GM23248 (cell line): Measurements from ENCODE around the gene ADAT3.
"Not testable (repeated sequence)": the region's sequence is repeated elsewhere in the genome, so short reads cannot be mapped to it uniquely, and the experiment has no call there.

Experiments used
- EZH2 ChIP-seq: fragments of 200-600 bp; sonication (generic); IDR thresholded peaks from 2 replicates; pipeline ENCODE4 v1.6.1; 2018; ENCODE audit warnings: antibody characterized with exemption, mild to moderate bottlenecking; ENCODE audit not compliant: insufficient read depth, poor library complexity, severe bottlenecking
- EZH2phosphoT487 ChIP-seq: fragments of 200-600 bp; sonication (generic); IDR thresholded peaks from 2 replicates; pipeline ENCODE4 v1.6.1; 2018; ENCODE audit warnings: antibody characterized with exemption, moderate library complexity, mild to moderate bottlenecking, low read depth; ENCODE audit not compliant: insufficient read depth

GRCh38 chr19:1875265-1875645, 29.9 kb upstream of the ADAT3 start:
- not testable (repeated sequence) for TF ChIP-seq EZH2, EZH2phosphoT487
